IPS-NIHi7 (cell line): ENCODE measurements around the gene MYO18A.

Source experiments
- DNase-seq: peaks from one replicate; pipeline ENCODE4 v3.0.0; 2012; ENCODE audit warnings: mixed read lengths; ENCODE audit errors: extremely low spot score

The MYO18A gene

GRCh38 chr17:29077320-29077719 lies 102.9 kb downstream of the MYO18A start:
- no peak for DNase-seq

- DNase-seq, result no peak
These were observed 103.5 kb downstream of the MYO18A start for GRCh38 chr17:29076722-29077121.

- DNase-seq, result no peak
These were observed 104.1 kb downstream of the MYO18A start for GRCh38 chr17:29076087-29076486.

DNA sequence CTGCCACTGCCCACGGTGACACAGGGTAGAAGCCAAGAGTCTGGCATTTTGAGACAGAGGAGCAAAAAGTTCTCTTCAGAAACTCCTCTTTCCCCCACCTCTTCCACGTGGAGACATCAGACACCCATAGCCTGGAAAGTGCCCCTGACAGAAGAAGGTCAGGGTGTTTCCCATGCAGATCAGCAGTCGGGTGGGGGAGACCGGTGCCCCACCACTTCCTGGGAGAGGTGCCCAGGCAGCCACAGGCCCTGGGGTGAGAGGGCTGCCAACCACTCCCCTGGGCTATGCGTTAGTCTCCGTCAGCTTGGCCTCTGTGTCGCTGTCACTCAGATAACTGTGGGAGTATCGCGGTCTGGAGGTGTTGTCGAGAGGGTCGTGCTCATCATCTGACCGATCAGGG lies 105.7 kb downstream of the MYO18A start:
- DNase-seq, result no peak

DNA sequence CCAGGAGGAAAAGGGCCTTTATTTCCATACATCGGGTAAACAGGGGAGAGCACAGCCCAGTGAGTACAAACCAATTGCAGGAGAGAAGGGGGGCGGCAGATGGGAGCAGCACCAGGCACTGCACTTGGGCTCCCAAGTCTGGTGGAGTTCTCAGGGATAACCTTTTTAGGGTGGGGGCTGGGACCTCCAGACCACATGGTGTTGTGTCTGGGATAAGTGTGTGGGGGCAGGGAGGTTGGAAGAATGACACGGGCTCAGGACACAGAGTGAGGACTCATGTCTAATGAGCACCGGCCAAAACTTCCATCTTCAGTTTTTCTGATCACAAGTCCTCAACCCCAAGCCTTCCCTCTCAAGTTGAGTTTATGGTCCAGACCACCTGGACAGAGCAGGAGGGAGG lies 106.7 kb downstream of the MYO18A start:
- no peak for DNase-seq

GRCh38 chr17:29073045-29073444 lies 107.2 kb downstream of the MYO18A start:
- no peak for DNase-seq

DNA sequence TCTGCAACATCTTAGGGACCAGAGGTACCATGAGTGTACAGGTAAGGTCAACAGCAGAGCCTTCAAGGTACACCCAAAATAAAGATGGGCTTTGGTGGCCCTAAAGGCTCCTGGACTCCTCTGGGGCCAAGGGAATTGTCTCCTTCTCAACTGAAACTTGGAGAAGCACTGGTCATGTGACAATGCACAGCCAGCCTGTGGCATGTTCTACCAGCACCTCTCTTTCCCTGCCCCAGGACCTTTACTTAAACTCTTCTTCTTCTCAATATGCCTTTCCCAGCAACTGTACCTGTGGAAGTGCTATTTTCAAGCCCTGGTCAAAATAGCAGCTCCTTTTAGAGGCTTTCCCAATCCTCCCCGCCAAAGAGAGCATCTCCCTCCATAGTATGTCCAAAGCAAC lies 108.9 kb downstream of the MYO18A start:
- no peak for DNase-seq

DNA sequence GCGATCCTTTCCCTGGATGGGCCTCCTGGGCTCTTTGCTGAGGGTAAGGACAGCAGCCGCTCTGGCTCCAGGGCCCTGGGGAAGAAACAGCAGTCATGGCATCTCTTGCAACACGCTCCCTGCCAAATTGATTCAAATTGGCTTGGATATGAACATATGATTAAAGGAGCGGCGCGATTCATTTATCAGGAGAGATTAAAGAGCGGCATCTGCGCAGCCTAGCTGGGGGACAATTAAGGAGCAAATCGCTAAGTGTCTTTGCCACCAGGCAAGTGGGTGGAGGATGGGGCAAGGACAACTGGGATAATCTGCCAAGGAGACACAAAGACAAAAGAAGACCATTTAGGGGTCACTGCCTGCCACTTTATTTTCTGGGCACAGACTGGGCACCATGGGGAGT lies 109.4 kb downstream of the MYO18A start:
- no peak for DNase-seq

- DNase-seq, result no peak
These were observed 109.9 kb downstream of the MYO18A start for GRCh38 chr17:29070308-29070707.

GRCh38 chr17:29069526-29070041 lies 110.6 kb downstream of the MYO18A start:
- peak; percentile 66 for DNase-seq

DNA sequence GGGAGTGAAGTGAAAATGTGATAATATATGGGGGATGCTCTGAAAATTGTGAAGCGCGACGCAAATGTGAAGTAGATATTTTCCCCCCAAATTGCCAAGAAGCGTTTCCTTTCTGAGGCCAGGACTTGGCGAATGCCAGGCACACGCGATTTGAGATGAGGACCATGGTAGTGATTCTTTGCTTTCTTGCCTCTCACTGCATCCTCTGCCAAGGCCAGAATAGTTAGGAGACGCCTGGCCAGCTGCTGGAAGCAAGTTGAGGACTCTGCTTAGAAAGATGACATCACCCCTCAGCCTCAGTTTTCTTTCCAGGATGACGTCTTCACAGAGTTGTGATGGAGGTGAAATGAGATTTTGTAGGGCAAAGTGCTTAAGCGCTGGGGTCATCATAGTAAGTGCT lies 111.4 kb downstream of the MYO18A start:
- DNase-seq, result no peak

DNA sequence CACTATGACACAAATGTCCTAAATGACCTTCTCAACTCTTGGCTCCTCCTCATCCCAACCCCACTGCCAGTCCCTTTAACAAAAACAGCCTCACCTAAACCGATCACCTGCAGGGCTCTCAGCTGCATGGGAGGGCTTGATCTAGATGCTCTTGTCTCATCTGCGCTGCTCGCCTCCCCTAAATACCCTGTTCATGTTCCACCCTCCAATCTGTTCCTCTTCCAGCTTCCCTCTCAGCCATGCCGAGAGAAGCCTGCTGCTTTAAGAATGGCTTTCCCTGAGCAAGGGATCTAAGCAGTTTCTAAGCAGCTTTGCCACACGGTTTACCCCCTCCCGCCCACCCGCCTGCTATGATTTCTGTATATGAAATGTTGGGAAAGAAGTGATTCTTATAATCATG lies 113.6 kb downstream of the MYO18A start:
- DNase-seq, result no peak

DNA sequence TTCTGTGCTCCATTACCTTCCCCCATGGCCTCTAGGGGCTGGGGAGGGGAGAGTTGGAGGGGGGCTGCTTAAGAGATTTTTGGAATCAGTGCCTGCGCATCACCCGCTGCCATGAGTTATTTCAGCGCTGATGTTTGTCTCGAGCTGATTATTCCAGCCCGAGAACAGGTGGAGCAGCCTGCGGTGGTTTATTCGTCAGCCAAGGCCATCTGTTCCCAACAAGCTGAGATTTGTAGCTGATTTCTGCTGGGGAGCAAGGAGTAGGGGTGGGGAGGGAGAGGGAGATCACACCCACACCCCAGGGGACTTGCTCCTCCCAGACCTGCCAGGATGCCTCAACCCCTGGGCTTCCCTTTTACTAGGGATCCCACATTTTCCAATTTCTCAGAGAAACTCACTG lies 114.2 kb downstream of the MYO18A start:
- no peak for DNase-seq

DNA sequence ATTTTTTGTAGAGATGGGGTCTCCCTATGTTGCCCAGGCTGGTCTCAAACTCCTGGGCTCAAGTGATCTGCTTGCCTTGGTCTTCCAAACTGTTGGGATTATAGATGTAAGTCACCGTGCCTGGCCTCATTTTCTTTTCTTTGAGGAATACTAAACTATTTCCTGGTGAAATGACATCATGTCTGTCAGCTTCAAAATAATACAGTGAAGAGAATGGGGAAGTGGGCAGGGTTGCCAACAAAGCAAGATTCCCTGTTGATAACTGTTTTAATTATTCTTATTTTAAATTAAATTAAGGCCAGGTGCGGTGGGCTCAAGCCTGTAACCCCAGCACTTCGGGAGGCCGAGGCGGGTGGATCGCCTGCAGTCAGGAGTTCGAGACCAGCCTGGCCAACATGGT lies 116.2 kb downstream of the MYO18A start:
- DNase-seq, result no peak

GRCh38 chr17:29062215-29062614 lies 118.0 kb downstream of the MYO18A start:
- no peak for DNase-seq

GRCh38 chr17:29061036-29061435 lies 119.2 kb downstream of the MYO18A start:
- DNase-seq, result no peak

DNA sequence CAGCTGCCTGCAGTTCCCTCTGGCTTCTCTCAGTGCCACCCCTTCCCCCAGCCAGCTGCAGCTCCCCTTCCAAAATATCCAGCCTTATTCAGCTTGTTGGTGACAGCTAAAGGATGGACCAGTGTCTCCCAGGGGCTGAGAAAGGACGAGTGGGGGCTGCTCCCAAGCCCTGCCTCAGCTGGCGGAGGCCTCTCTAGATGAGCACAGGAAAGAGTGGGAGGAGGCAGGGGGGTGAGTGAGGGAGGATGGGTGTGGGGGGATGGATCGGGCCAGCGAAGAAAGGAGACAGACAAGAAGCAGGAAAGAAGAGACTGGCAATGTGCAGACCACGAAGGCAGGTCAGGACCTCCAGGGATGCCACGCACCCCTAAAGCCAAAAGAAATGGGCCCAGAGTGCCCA lies 119.7 kb downstream of the MYO18A start:
- DNase-seq, result no peak

GRCh38 chr17:29059281-29059680 lies 120.9 kb downstream of the MYO18A start:
- DNase-seq, result no peak

DNA sequence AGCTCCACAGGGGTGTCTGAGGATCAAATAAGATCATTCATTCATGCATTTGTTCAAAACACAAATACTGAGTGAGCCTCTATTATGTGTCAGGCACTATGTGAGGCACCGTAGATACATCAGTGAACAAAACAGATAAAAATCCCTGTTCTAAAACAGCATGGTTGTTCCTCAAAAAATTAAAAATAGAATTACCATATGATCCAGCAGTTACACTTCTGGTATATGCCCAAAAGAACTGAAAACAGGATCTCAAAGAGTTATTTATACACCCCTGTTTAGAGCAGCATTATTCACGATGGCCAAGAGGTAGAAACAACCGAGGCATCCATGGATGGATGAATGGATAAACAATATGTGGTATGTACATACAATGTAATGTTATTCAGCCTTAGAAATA lies 121.8 kb downstream of the MYO18A start:
- no peak for DNase-seq

- no peak for DNase-seq
These were observed 122.8 kb downstream of the MYO18A start for GRCh38 chr17:29057361-29057760.

- no peak for DNase-seq
These were observed 125.4 kb downstream of the MYO18A start for GRCh38 chr17:29054835-29055234.

DNA sequence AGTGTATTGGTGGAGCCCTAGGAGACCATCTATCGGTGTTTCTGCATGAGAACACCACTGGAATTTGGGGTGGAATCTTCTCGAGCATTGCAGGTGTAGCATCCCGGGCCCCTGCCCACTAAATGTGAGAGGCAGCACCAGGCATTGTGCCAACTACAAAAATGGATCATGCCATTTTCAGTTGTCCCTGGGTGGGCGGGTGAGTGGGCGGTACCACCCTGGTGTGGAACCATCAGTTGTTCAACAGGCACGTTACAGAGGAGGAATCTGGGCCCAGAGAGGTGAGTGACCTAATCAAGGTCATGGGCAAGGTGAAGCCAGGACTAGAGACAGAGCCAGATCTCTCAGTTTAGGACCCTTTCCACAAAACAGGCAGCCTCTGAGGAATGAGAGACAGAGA lies 128.5 kb downstream of the MYO18A start:
- no peak for DNase-seq

- no peak for DNase-seq
These were observed 129.0 kb downstream of the MYO18A start for GRCh38 chr17:29051194-29051593.

DNA sequence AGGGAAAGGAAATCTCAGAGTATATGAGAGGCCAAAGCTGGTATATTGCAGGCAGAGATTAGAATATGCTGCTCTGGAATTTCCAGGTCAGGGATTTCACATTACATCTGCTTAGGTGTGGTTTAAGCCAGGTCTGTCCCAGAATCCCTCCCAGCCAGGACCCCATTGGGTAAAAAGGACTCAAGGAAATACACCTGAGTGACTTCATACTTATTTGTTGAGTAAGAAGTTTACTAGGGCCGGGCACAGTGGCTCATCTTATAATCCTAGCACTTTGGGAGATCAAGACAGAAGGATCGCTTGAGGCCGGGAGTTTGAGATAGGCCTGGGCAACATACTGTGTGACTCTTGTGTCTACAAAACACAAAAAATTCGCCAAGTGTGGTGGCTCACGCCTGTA lies 130.0 kb downstream of the MYO18A start:
- no peak for DNase-seq
